Measurements from ENCODE around the gene AP4E1.
"Not testable (repeated sequence)": the region's sequence is repeated elsewhere in the genome, so short reads cannot be mapped to it uniquely, and the experiment has no call there.

AP4E1 gene

DNA sequence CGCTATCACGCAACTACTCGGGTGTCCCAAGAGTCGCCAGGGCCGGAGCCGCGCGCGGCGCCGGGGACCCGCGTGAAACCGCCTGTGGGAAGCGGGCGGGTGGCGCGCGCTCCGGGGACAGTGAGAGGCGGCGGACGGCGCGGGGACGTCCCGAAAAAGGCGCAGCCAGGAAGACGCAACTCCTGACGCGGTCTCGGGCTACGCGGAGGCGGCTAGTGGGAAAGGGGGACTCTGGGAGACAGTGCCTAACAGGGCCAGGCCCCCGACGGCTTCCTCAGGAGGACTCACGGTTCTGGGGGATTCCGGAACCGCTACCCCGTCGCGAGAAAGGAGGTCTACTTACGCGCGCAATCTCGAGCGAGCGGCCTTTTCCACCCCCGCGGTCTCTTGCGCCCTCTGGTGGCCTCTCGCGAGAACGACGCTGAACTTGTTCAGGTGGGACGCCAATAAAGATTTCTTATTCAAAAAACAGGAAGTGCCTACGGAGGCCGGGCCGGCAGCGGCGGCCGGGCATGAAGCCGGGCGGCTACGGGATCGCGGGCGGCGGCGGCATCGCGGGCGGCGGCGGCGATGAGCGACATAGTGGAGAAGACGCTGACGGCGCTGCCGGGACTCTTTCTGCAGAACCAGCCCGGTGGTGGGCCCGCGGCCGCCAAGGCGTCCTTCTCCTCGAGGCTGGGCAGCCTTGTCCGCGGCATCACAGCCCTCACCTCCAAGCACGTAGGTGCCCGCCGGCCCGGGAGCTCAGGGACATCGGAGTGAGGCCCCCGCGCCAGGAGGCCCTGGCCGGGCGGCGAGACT, at the start of gene AP4E1:
Gene AP4E1 (plus strand): TSS at position 475 of the 801 bp plus-strand sequence. CDS start 96 bp downstream, at position 571.
- DNase-seq, result peak in 1 of 2 experiments; percentile 58

- DNase-seq, result no peak
These were observed 47.7 kb upstream of the AP4E1 start for GRCh38 chr15:50860824-50861223.

DNA sequence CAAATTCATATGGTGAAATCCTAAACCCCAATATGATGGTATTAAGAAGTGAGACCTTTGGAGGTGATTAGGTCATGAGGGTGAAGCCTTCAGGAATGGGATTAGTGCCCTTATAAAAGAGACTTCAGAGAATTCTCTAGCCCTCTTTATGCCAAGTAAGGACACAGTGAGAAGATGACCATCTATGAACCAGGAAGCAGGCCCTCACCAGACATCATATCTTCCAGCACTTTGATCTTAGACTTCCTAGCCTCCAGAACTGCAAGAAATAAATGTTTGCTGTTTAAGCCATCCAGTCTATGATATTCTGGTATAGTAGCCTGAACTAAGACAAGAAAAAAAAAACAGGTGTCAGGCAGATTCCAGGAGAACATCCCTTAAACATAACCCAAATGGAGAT, 45.9 kb upstream of the AP4E1 start:
- DNase-seq, result no peak

- no peak for DNase-seq
These were observed 43.6 kb upstream of the AP4E1 start for GRCh38 chr15:50864873-50865272.

DNA sequence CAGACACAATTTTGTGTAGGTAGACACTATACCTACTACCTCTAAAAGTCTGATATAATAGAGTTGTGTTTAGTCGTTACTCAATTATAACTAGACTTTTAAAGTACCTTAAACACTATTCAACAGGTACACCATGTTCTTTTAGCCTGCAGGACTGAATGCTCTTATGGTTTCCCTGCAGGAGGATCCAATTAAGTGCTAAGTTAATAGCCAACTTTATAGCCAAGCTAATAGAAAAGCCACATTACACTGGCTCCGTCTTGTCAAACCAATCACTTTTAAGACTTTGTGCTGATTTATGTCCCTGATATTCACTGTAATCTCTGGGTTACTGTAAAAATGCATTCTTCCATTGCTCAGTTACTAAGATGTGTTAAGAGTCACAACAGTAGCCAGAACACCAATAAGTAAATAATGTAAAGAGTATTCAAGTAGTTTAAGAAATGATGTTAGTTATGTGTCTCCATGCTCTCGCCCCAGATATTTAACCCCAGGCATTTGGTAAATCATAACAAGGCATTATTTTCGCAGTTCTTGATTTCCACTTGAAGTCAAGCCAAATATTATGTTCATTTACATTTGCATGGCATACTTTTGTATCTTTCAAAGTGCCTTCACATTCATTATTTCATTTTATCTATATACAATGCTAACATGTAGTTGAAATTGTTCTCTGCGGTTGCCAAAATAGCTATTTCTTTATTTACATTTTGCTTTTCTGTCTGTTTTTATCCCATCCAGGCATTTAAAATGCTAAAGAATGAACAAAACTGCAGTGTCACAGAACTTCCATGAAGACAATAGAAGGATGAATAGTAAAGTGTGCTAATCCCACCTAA, 42.7 kb upstream of the AP4E1 start:
- DNase-seq, result no peak

GRCh38 chr15:50871832-50872231, 36.7 kb upstream of the AP4E1 start:
- DNase-seq, result no peak

GRCh38 chr15:50872832-50873426, 35.6 kb upstream of the AP4E1 start:
- DNase-seq, result no peak

DNA sequence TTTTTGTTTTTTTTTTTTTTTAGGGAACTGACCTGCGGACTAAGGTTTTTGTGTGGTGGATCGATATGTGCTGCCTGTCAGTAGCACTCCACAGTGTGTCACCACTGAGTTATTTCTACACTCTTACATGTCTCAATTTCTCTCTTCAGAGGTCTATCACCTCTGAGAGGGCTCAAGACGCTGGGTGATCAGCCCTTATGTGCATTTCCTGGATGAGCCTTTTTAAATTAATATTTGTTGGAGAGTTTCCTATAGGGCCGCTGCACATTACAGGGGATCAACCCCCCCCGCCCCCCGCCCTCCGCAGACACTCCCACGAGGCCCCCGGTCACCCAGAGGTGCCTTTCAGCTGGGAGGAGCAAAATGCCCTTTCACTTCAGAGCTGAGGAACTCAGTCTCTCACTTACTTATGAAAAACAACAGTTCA, 34.5 kb upstream of the AP4E1 start:
- DNase-seq, result no peak

- not testable (repeated sequence) for DNase-seq
These were observed 33.2 kb upstream of the AP4E1 start for GRCh38 chr15:50875238-50875637.

DNA sequence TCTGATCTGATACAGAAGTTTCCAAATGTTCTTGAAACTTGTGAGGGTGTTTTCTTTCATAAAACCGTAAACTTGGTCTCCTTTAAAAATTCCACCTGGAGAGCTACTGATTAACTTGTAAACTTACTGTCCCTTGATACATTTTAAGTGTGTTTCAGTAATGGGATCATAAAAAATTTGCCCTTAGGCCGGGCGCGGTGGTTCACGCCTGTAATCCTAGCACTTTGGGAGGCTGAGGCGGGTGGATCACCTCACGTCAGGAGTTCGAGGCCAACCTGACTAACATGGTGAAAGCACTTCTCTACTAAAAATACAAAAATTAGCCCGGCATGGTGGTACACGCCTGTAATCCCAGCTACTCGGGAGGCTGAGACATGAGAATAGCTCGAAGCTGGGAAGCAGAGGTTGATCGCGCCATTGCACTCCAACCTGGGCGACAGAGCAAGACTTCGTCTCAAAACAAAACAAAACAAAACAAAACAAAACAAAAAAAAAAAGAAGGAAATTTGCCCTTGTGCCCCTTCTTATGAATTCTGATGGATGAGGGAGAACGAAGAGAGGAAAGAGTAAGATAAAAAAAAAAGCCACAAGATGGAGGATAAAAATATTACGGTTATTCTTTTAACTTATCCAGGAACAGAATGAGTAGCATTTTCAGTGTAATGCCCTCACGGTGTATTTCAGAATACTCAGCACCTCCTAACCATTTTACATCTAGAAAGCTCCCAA, 32.1 kb upstream of the AP4E1 start:
- no peak for DNase-seq

GRCh38 chr15:50876989-50877360, 31.5 kb upstream of the AP4E1 start:
- peak in 1 of 2 experiments; percentile 45 for DNase-seq

DNA sequence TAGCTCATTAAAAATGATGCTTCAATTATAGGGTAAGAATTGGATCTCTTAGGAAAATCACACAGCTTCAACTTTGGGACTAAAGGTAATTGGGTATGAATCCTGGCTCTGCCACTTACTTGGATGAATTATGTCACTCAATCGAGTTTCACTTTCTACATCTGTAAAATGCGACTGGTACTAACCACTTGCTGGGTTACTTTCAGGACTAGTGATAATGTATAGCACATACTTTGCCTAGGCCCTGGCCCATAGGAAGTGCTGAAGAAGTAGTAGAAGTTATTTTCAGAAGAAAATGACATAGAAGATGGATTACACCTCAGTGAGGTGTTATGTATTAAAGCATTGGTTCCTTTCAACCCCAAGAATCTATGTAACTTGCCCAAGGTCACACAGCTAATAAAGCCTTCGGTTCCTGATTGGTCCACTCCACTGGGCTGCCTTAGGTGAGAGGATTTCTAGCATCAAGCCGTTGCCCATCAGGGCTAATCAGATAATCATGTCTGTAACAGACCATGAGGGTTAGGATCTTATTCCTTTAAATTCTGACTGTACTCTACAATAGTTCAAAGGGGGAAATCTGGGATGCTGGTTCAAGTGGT, 29.4 kb upstream of the AP4E1 start:
- DNase-seq, result no peak

DNA sequence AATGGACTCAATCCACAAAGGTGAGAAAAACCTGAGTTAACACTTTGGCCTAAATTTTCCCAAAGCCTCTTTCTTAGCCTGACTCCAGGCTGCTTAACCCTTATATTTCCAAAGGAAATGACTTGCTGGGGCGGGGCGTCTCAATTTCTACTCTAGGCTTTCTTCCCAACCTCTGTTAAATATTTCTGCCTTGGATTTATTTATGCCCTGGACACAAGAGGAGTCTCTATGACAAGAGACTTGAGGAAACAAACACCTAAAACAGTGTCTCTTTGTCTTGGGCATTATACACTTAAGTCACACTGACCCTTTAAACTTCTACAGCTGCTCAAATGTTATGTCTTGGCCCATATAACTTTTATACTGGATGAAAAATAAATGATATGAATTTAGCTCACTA, 28.3 kb upstream of the AP4E1 start:
- DNase-seq, result no peak

DNA sequence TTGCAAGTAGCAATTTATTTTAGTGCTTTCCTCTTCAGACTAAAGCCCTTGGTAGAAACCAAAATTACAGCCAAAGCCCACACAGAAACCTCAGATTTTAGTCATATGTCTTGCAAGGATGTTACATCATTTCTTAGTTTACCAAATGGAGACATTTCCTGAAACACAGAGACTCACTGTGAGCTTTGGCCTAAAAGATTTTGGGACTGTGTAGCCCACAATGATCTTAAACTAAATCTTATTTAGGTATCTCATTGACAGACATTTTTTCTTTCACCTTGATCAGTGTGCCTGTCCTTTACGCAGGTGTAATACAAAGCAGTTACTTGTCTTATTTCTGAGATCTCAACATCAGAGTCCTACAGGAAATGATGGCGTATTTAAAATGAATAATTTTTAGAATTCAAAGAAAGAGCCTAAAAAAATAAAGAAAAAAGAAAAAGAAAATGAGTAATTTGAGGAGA, 27.8 kb upstream of the AP4E1 start:
- DNase-seq, result no peak

- no peak for DNase-seq
These were observed 27.1 kb upstream of the AP4E1 start for GRCh38 chr15:50881121-50882048.

DNA sequence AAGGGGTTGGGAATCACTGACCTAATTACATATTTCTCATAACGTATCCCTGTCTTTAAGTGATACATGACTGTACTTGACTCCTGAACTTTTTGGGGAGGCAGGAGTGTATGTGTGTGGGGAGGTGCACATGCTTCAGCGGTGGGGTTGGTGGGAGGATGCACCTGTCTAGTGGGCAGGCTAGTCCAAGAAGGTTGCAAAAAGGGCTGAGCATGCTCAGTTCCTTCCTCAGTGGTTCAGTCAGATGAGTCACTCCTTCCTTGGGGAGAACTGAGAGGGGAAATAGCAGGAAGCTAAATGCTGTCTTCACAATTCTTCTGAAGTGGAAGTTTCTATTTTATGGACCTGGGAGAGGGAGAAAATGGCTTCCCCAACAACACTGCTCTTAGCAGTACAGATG, 24.6 kb upstream of the AP4E1 start:
- no peak for DNase-seq

- DNase-seq, result no peak
These were observed 23.9 kb upstream of the AP4E1 start for GRCh38 chr15:50884540-50884939.

GRCh38 chr15:50886139-50886467, 22.4 kb upstream of the AP4E1 start:
- DNase-seq, result no peak

- no peak for DNase-seq
These were observed 21.7 kb upstream of the AP4E1 start for GRCh38 chr15:50886611-50887345.

- DNase-seq, result no peak
These were observed 20.4 kb upstream of the AP4E1 start for GRCh38 chr15:50888054-50888453.

DNA sequence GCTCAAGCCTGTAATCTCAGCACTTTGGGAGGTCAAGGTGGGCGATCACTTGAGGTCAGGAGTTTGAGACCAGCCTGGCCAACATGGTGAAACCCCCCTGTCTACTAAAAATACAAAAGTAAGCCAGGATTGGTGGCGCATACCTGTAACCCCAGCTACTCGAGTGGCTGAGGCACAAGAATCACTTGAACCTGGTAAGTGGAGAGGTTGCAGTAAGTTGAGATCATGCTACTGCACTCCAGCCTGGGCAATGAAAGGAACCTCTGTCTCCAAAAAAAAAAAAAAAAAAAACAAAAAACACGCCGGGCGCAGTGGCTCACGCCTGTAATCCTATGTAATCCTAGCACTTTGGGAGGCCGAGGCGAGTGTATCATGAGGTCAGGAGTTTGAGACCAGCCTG, 18.9 kb upstream of the AP4E1 start:
- DNase-seq, result no peak

Measured in cerebellar nuclear complex (tissue), 1 donor.